Loucy (cell line): Measurements from ENCODE around the gene UNKL.

Source experiments
- EZH2phosphoT487 ChIP-seq: fragments of 200-600 bp; IDR thresholded peaks from 2 replicates; pipeline ENCODE4 v1.6.1; 2018; ENCODE audit warnings: antibody characterized with exemption, mild to moderate bottlenecking, moderate library complexity, borderline replicate concordance
- TF ChIP-seq, protein P1 (sequence below): fragments of 200-600 bp; sonication (generic); conservative IDR thresholded peaks from 2 replicates; pipeline ENCODE4 v1.5.1; 2014; ENCODE audit warnings: mild to moderate bottlenecking, antibody characterized with exemption, low read length

DNA sequence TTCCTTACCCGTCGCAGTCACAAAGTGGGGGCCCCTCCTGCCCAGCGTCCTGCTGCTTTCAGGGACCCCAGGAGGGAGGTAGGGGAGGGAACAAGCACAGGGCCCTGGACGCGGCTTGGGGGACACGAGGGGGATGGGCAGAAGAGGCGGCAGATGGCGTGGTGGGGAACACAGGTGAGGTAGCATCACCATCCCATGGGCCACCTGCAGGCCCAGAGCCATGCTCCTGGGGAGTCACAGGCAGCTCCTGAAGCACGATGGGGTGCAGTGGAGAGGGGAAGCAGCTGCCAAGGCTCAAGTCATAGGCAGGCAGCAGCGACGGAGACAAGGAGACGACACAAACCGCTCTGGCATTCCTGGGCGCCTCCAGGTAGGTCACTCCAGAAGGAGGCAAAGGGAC, 10.8 kb downstream of the UNKL start:
- TF ChIP-seq, protein P1, sequence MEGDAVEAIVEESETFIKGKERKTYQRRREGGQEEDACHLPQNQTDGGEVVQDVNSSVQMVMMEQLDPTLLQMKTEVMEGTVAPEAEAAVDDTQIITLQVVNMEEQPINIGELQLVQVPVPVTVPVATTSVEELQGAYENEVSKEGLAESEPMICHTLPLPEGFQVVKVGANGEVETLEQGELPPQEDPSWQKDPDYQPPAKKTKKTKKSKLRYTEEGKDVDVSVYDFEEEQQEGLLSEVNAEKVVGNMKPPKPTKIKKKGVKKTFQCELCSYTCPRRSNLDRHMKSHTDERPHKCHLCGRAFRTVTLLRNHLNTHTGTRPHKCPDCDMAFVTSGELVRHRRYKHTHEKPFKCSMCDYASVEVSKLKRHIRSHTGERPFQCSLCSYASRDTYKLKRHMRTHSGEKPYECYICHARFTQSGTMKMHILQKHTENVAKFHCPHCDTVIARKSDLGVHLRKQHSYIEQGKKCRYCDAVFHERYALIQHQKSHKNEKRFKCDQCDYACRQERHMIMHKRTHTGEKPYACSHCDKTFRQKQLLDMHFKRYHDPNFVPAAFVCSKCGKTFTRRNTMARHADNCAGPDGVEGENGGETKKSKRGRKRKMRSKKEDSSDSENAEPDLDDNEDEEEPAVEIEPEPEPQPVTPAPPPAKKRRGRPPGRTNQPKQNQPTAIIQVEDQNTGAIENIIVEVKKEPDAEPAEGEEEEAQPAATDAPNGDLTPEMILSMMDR: no peak
- TF ChIP-seq EZH2phosphoT487: no peak
